Activated T-cell treated with anti-CD3 and anti-CD28 coated beads, Interleukin-2, amount 50 U/mL, for 24 hours (primary cell): Measurements from ENCODE around the gene KISS1R.

Experiments
- DNase-seq: peaks from one replicate; pipeline ENCODE4 v3.0.0-alpha.2; 2020
- H3K27ac Mint-ChIP-seq: 2 replicates; pipeline ENCODE4 v1.8.0; 2020; ENCODE audit warnings: mild to moderate bottlenecking, mixed read lengths
- H3K27me3 Mint-ChIP-seq: 2 replicates; pipeline ENCODE4 v1.8.0; 2020; ENCODE audit warnings: mixed read lengths
- H3K36me3 Mint-ChIP-seq: 2 replicates; pipeline ENCODE4 v1.8.0; 2020; ENCODE audit warnings: low read depth, mixed read lengths
- H3K4me1 Mint-ChIP-seq: 2 replicates; pipeline ENCODE4 v1.8.0; 2020; ENCODE audit warnings: low read depth, mixed read lengths
- H3K4me3 Mint-ChIP-seq: 2 replicates; pipeline ENCODE4 v1.8.0; 2020; ENCODE audit warnings: mild to moderate bottlenecking, moderate library complexity, mixed read lengths
- H3K9me3 Mint-ChIP-seq: 2 replicates; pipeline ENCODE4 v1.8.0; 2020; ENCODE audit warnings: mixed read lengths

Gene KISS1R

GRCh38 chr19:917323-918151 is at the start of gene KISS1R:
TSS of gene KISS1R (plus strand) at chr19:917333. CDS start at chr19:917503, 170 bp downstream.
- DNase-seq, result peak; percentile 70
- H3K9me3 Mint-ChIP-seq, result no peaks in the 10 kb centered on the region
- H3K36me3 Mint-ChIP-seq, result no peaks in the 10 kb centered on the region
- H3K27ac Mint-ChIP-seq, result no peak within 1 kb of the TSS
- H3K27me3 Mint-ChIP-seq, result peaks cover 2% of the 10 kb centered on the region
- H3K4me1 Mint-ChIP-seq, result peaks cover 21% of the 10 kb centered on the region
- H3K4me3 Mint-ChIP-seq, result peak within 1 kb of the TSS; percentile 76

GRCh38 chr19:867855-868457 is 49.2 kb upstream of the KISS1R start:
- H3K27me3 Mint-ChIP-seq, result no peaks in the 10 kb centered on the region
- peaks cover 28% of the 10 kb centered on the region for H3K36me3 Mint-ChIP-seq
- no peak overlapping the region for H3K27ac Mint-ChIP-seq
- H3K4me1 Mint-ChIP-seq, result peaks cover 20% of the 10 kb centered on the region
- no peaks in the 10 kb centered on the region for H3K9me3 Mint-ChIP-seq
- no peak for DNase-seq
- no peak overlapping the region for H3K4me3 Mint-ChIP-seq

- Mint-ChIP-seq H3K36me3 (peaks cover 28% of the 10 kb centered on the region), H3K27ac (no peak overlapping the region), H3K27me3 (no peaks in the 10 kb centered on the region)
Observed at GRCh38 chr19:868458-869244, 48.5 kb upstream of the KISS1R start.

GRCh38 chr19:869245-870177 is 47.6 kb upstream of the KISS1R start:
- Mint-ChIP-seq H3K27me3 (no peaks in the 10 kb centered on the region), H3K4me1 (peaks cover 11% of the 10 kb centered on the region), H3K9me3 (no peaks in the 10 kb centered on the region), H3K27ac (no peak overlapping the region), H3K36me3 (peaks cover 30% of the 10 kb centered on the region), H3K4me3 (no peak overlapping the region)
- DNase-seq, result no peak

More at GRCh38 chr19:868458-869244, 48.5 kb upstream of the KISS1R start:
- DNase-seq, result no peak
- Mint-ChIP-seq H3K9me3 (no peaks in the 10 kb centered on the region), H3K4me1 (peaks cover 13% of the 10 kb centered on the region), H3K4me3 (no peak overlapping the region)

- Mint-ChIP-seq H3K4me1 (peaks cover 10% of the 10 kb centered on the region), H3K36me3 (peaks cover 35% of the 10 kb centered on the region), H3K27me3 (no peaks in the 10 kb centered on the region), H3K9me3 (no peaks in the 10 kb centered on the region), H3K4me3 (no peak overlapping the region), H3K27ac (peak overlapping the region; percentile 50)
- DNase-seq, result no peak
Observed at GRCh38 chr19:870314-870713, 46.8 kb upstream of the KISS1R start.

- Mint-ChIP-seq H3K4me1 (peaks cover 10% of the 10 kb centered on the region), H3K9me3 (no peaks in the 10 kb centered on the region), H3K27ac (no peak overlapping the region), H3K4me3 (no peak overlapping the region), H3K27me3 (no peaks in the 10 kb centered on the region), H3K36me3 (peaks cover 39% of the 10 kb centered on the region)
- DNase-seq, result no peak
Observed at GRCh38 chr19:870963-871401, 46.2 kb upstream of the KISS1R start.

GRCh38 chr19:871446-872265 is 45.5 kb upstream of the KISS1R start:
- H3K4me3 Mint-ChIP-seq, result no peak overlapping the region
- H3K4me1 Mint-ChIP-seq, result peaks cover 10% of the 10 kb centered on the region
- H3K36me3 Mint-ChIP-seq, result peaks cover 45% of the 10 kb centered on the region
- H3K27me3 Mint-ChIP-seq, result no peaks in the 10 kb centered on the region
- peak overlapping the region; percentile 44 for H3K27ac Mint-ChIP-seq
- no peaks in the 10 kb centered on the region for H3K9me3 Mint-ChIP-seq
- DNase-seq, result no peak

- peaks cover 47% of the 10 kb centered on the region for H3K36me3 Mint-ChIP-seq
- H3K4me1 Mint-ChIP-seq, result peaks cover 10% of the 10 kb centered on the region
- H3K27ac Mint-ChIP-seq, result peak overlapping the region; percentile 76
- H3K9me3 Mint-ChIP-seq, result no peaks in the 10 kb centered on the region
- peak overlapping the region; percentile 42 for H3K4me3 Mint-ChIP-seq
- no peaks in the 10 kb centered on the region for H3K27me3 Mint-ChIP-seq
- peak; percentile 80 for DNase-seq
Observed at GRCh38 chr19:872266-872951, 44.7 kb upstream of the KISS1R start.

- Mint-ChIP-seq H3K27me3 (no peaks in the 10 kb centered on the region), H3K27ac (no peak overlapping the region), H3K36me3 (peaks cover 40% of the 10 kb centered on the region), H3K9me3 (no peaks in the 10 kb centered on the region), H3K4me3 (no peak overlapping the region), H3K4me1 (peaks cover 10% of the 10 kb centered on the region)
- DNase-seq, result peak; percentile 69
Observed at GRCh38 chr19:873084-873483, 44.0 kb upstream of the KISS1R start.

GRCh38 chr19:873561-874041 is 43.5 kb upstream of the KISS1R start:
- Mint-ChIP-seq H3K36me3 (peaks cover 37% of the 10 kb centered on the region), H3K9me3 (no peaks in the 10 kb centered on the region), H3K27me3 (no peaks in the 10 kb centered on the region), H3K27ac (no peak overlapping the region), H3K4me1 (peaks cover 10% of the 10 kb centered on the region), H3K4me3 (no peak overlapping the region)
- DNase-seq, result no peak

GRCh38 chr19:875265-875879 is 41.8 kb upstream of the KISS1R start:
- peak overlapping the region; percentile 33 for H3K27ac Mint-ChIP-seq
- no peak for DNase-seq
- H3K27me3 Mint-ChIP-seq, result no peaks in the 10 kb centered on the region
- H3K9me3 Mint-ChIP-seq, result no peaks in the 10 kb centered on the region
- peaks cover 10% of the 10 kb centered on the region for H3K4me1 Mint-ChIP-seq
- no peak overlapping the region for H3K4me3 Mint-ChIP-seq
- H3K36me3 Mint-ChIP-seq, result peaks cover 35% of the 10 kb centered on the region

GRCh38 chr19:876089-876488 is 41.0 kb upstream of the KISS1R start:
- H3K27ac Mint-ChIP-seq, result no peak overlapping the region
- no peak for DNase-seq
- H3K4me1 Mint-ChIP-seq, result peaks cover 10% of the 10 kb centered on the region
- H3K9me3 Mint-ChIP-seq, result no peaks in the 10 kb centered on the region
- H3K27me3 Mint-ChIP-seq, result no peaks in the 10 kb centered on the region
- no peak overlapping the region for H3K4me3 Mint-ChIP-seq
- H3K36me3 Mint-ChIP-seq, result peaks cover 40% of the 10 kb centered on the region
